H1 (cell line): ENCODE measurements around the gene TGFBR1. TPM values are rescaled to one million over a fixed set of nuclear protein-coding genes. Genes with fewer than 3 reads are reported as not detected.

Experiments used
- CTCF ChIA-PET: fragments of 300-600 bp; sonication (Branson Sonifier 250); formaldehyde crosslinking; loops from one replicate; lab custom pipeline; 2021; ENCODE audit not compliant: partially characterized antibody; lab: Charles Lee
- POLR2A ChIA-PET: fragments of 300-600 bp; sonication (Branson Sonifier 250); formaldehyde crosslinking; loops from one replicate; lab custom pipeline; 2021; ENCODE audit warnings: inconsistent platforms; ENCODE audit not compliant: partially characterized antibody; lab: Charles Lee
- DNase-seq, 2 experiments: peaks; one replicate each; pipeline versions ENCODE4 v3.0.0 to v3.0.0-alpha.2; 2010 to 2022; ENCODE audit warnings: low spot score in 2 of 2, low read depth in 1 of 2, mixed read lengths in 1 of 2
- FAIRE-seq: peaks from 2 replicates; lab custom pipeline; 2011; peaks lifted over from hg19 to GRCh38; lab: Jason Lieb, UNC
- H2AFZ ChIP-seq: 2 replicates; pipeline ENCODE4 v1.8.1; 2012; ENCODE audit warnings: low read length, inconsistent platforms
- H2AK5ac ChIP-seq: 2 replicates; pipeline ENCODE4 v1.6.1; 2013; ENCODE audit warnings: low read depth, low read length
- H2BK120ac ChIP-seq: replicated peaks from 2 replicates; pipeline ENCODE3; 2013; ENCODE audit warnings: low read depth, low read length, inconsistent platforms
- H2BK12ac ChIP-seq: 2 replicates; pipeline ENCODE4 v1.6.1; 2013; ENCODE audit warnings: low read depth, low read length
- H2BK15ac ChIP-seq: 2 replicates; pipeline ENCODE4 v1.6.1; 2013; ENCODE audit warnings: low read length
- H2BK20ac ChIP-seq: 2 replicates; pipeline ENCODE4 v1.6.1; 2013; ENCODE audit warnings: low read length
- H2BK5ac ChIP-seq: 2 replicates; pipeline ENCODE4 v1.6.1; 2013; ENCODE audit warnings: low read depth, low read length
- H3K14ac ChIP-seq: 2 replicates; pipeline ENCODE4 v1.6.1; 2013; ENCODE audit warnings: inconsistent platforms; ENCODE audit not compliant: insufficient read length
- H3K18ac ChIP-seq: 2 replicates; pipeline ENCODE4 v1.6.1; 2013; ENCODE audit warnings: low read length; ENCODE audit errors: extremely low read depth
- H3K23ac ChIP-seq: 2 replicates; pipeline ENCODE4 v1.6.1; 2013; ENCODE audit warnings: inconsistent platforms; ENCODE audit not compliant: insufficient read length
- H3K23me2 ChIP-seq: 2 replicates; pipeline ENCODE4 v1.6.1; 2013; ENCODE audit warnings: low read depth, low read length
- H3K27ac ChIP-seq: 2 replicates; pipeline ENCODE4 v1.6.1; 2011; ENCODE audit warnings: low read depth, low read length, inconsistent platforms
- H3K27me3 ChIP-seq, 4 experiments: replicated peaks in 1 of 4; 1 replicate in 1 of 4; 2 replicates in 3 of 4; pipeline versions ENCODE4 v1.6.1 to v1.8.1; 2011 to 2013; ENCODE audit warnings: low read length in 3 of 4, mild to moderate bottlenecking in 3 of 4, inconsistent platforms in 2 of 4, mixed read lengths in 2 of 4, moderate library complexity in 1 of 4; ENCODE audit not compliant: control insufficient read depth in 3 of 4, insufficient read depth in 3 of 4; ENCODE audit errors: extremely low read depth in 1 of 4
- H3K36me3 ChIP-seq, 4 experiments: 2 replicates each; pipeline versions ENCODE4 v1.6.1 to v1.8.1; 2011 to 2013; ENCODE audit warnings: mild to moderate bottlenecking in 4 of 4, low read length in 3 of 4, moderate library complexity in 2 of 4, control low read depth in 1 of 4, inconsistent platforms in 1 of 4; ENCODE audit not compliant: insufficient read depth in 4 of 4, control insufficient read depth in 2 of 4
- H3K4ac ChIP-seq: replicated peaks from 2 replicates; pipeline ENCODE3; 2013; ENCODE audit warnings: low read length, low read depth, mixed read lengths, inconsistent platforms; ENCODE audit not compliant: insufficient read length
- H3K4me1 ChIP-seq, 4 experiments: replicated peaks in 1 of 4; 1 replicate in 1 of 4; 2 replicates in 3 of 4; pipeline versions ENCODE4 v1.6.1 to v1.8.1; 2011 to 2013; ENCODE audit warnings: low read length in 3 of 4, inconsistent platforms in 2 of 4, mixed read lengths in 1 of 4; ENCODE audit not compliant: insufficient read depth in 4 of 4, control insufficient read depth in 3 of 4
- H3K4me2 ChIP-seq, 2 experiments: 2 replicates each; pipeline versions ENCODE4 v1.6.1 to v1.8.1; 2011 to 2013; ENCODE audit warnings: low read depth in 2 of 2, low read length in 2 of 2, control low read depth in 1 of 2, inconsistent platforms in 1 of 2, mild to moderate bottlenecking in 1 of 2; ENCODE audit not compliant: insufficient read depth in 1 of 2
- H3K4me3 ChIP-seq, 4 experiments: fragments of 200-600, 300-600 bp in 1 of 4; sonication (generic), shearing (Covaris generic), sonication (Bioruptor Twin) in 1 of 4; 2 replicates each; pipeline versions ENCODE4 v1.5.1 to v1.8.1; 2011 to 2016; ENCODE audit warnings: low read length in 4 of 4, low read depth in 3 of 4, control low read depth in 2 of 4, inconsistent platforms in 2 of 4, mild to moderate bottlenecking in 2 of 4, mixed read lengths in 1 of 4, moderate library complexity in 1 of 4; ENCODE audit not compliant: insufficient read depth in 2 of 4; ENCODE audit errors: extremely low read depth in 1 of 4
- H3K56ac ChIP-seq: replicated peaks from 2 replicates; pipeline ENCODE3; 2013; ENCODE audit warnings: low read depth, mild to moderate bottlenecking, mixed read lengths, low read length, inconsistent platforms; ENCODE audit not compliant: insufficient read length
- H3K79me1 ChIP-seq: 2 replicates; pipeline ENCODE4 v1.6.1; 2013; ENCODE audit warnings: low read depth, low read length, control low read depth
- H3K79me2 ChIP-seq, 2 experiments: 2 replicates each; pipeline versions ENCODE4 v1.6.1 to v1.8.1; 2012 to 2013; ENCODE audit warnings: low read length in 2 of 2, mild to moderate bottlenecking in 2 of 2, inconsistent platforms in 1 of 2; ENCODE audit not compliant: insufficient read depth in 2 of 2, control insufficient read depth in 1 of 2
- H3K9ac ChIP-seq, 4 experiments: replicated peaks in 1 of 4; 1 replicate in 1 of 4; 2 replicates in 3 of 4; pipeline versions ENCODE4 v1.6.1 to v1.8.1; 2011 to 2013; ENCODE audit warnings: low read depth in 3 of 4, low read length in 3 of 4, control low read depth in 2 of 4, mild to moderate bottlenecking in 2 of 4, moderate library complexity in 2 of 4, inconsistent platforms in 1 of 4; ENCODE audit errors: extremely low read depth in 1 of 4
- H3K9me3 ChIP-seq, 2 experiments: 2 replicates each; pipeline versions ENCODE4 v1.6.1 to v1.8.1; 2012 to 2013; ENCODE audit warnings: mild to moderate bottlenecking in 2 of 2, moderate library complexity in 2 of 2, control low read depth in 1 of 2, inconsistent platforms in 1 of 2, low read depth in 1 of 2, low read length in 1 of 2, mixed read lengths in 1 of 2; ENCODE audit not compliant: insufficient read depth in 2 of 2
- H4K20me1 ChIP-seq, 2 experiments: replicated peaks in 1 of 2; 2 replicates each; pipeline versions ENCODE3 to v1.8.1; 2011 to 2013; ENCODE audit warnings: inconsistent platforms in 2 of 2, low read length in 2 of 2, mild to moderate bottlenecking in 1 of 2; ENCODE audit not compliant: insufficient read depth in 2 of 2, control insufficient read depth in 1 of 2
- H4K5ac ChIP-seq: 2 replicates; pipeline ENCODE4 v1.6.1; 2013; ENCODE audit warnings: low read length, low read depth, mixed read lengths, inconsistent platforms; ENCODE audit not compliant: insufficient read length
- H4K8ac ChIP-seq: 2 replicates; pipeline ENCODE4 v1.8.0; 2013; ENCODE audit warnings: mild to moderate bottlenecking, moderate library complexity, low read length, inconsistent platforms; ENCODE audit not compliant: insufficient read depth; ENCODE audit errors: extremely low read depth
- H4K91ac ChIP-seq: replicated peaks from 2 replicates; pipeline ENCODE3; 2013; ENCODE audit warnings: low read length, mixed read lengths, inconsistent platforms; ENCODE audit not compliant: insufficient read length
- EGR1 ChIP-seq: IDR thresholded peaks from 2 replicates; pipeline ENCODE4 v1.6.1; 2011; ENCODE audit warnings: low read depth, low read length, borderline replicate concordance
- SP1 ChIP-seq: IDR thresholded peaks from 2 replicates; pipeline ENCODE4 v1.6.1; 2011; ENCODE audit warnings: low read depth, low read length
- WGBS, 2 experiments: shearing (Covaris generic) in 1 of 2; methylation state at CpG; one replicate each; pipeline versions ENCODE4 v1.1.6 to v1.1.7; 2013 to 2015; ENCODE audit warnings: low lambda C conversion rate in 2 of 2, mixed read lengths in 2 of 2, inconsistent platforms in 1 of 2, low coverage in 1 of 2, missing lambda C conversion rate in 1 of 2; ENCODE audit not compliant: insufficient replicate concordance in 2 of 2, insufficient coverage in 1 of 2, insufficient read length in 1 of 2; ENCODE audit errors: extremely low coverage in 1 of 2, missing lambda C conversion rate in 1 of 2; 5-methylcytosine and 5-hydroxymethylcytosine counted together
- polyA plus RNA-seq, 7 experiments: library from polyadenylated mRNA; depleted of rRNA in 3 of 7; stranded (reverse) in 5 of 7; unstranded in 2 of 7; fragments of >200 nt in 5 of 7; fragments of 200-250 nt in 2 of 7; gene quantifications; 1 replicate in 5 of 7; 2 replicates in 1 of 7; 4 replicates in 1 of 7; pipeline versions ENCODE4 v1.2.1 to v1.2.3, GENCODE V29; 2011 to 2013; ENCODE audit warnings: missing spikeins in 2 of 7, mixed read lengths in 2 of 7
- total RNA-seq: library from RNA; stranded (reverse); fragmentation: NEBNext Ultra II Directional; extraction: Animal tissue kit (Norgen Biotek cat#: 25700); gene quantifications from 2 replicates; pipeline ENCODE4 v1.2.1, GENCODE V29; 2021

TGFBR1 gene
- total and polyA plus RNA-seq, 2 of the 8 experiments (the other 6 are each of a cell fraction or from before 2014, with no cell fraction given): 16.8 to 52.4 TPM

GRCh38 chr9:99135456-99135855 is 30.5 kb downstream of the TGFBR1 start:
- no peak overlapping the region for H2BK120ac ChIP-seq
- no peaks in the 10 kb centered on the region for H3K79me2 ChIP-seq
- POLR2A ChIA-PET: no interaction called here
- no peak overlapping the region for H2AFZ ChIP-seq
- no peak overlapping the region for H3K4me2 ChIP-seq
- H3K56ac ChIP-seq: no peak overlapping the region
- H2BK15ac ChIP-seq: no peak overlapping the region
- no peaks in the 10 kb centered on the region; the same call in 1 of the 2 replicates for H3K79me1 ChIP-seq
- no peak overlapping the region for H2BK5ac ChIP-seq
- H2AK5ac ChIP-seq: no peak overlapping the region
- no peak for FAIRE-seq
- no peak overlapping the region for H4K91ac ChIP-seq
- no peaks in the 10 kb centered on the region for H3K9me3 ChIP-seq
- H3K27me3 ChIP-seq: no peaks in the 10 kb centered on the region
- H3K36me3 ChIP-seq: peaks cover 0 to 15% (median 0%) of the 10 kb centered on the region in 4 experiments; a peak in 3 of 8 replicates
- no peak overlapping the region for H4K8ac ChIP-seq
- no peak overlapping the region for H3K27ac ChIP-seq
- H4K5ac ChIP-seq: no peak overlapping the region
- DNase-seq: no peak
- H3K14ac ChIP-seq: no peak overlapping the region
- no peaks in the 10 kb centered on the region for H3K23me2 ChIP-seq
- no peak overlapping the region for H3K18ac ChIP-seq
- H2BK12ac ChIP-seq: no peak overlapping the region
- H3K4me3 ChIP-seq: no peak overlapping the region
- no peak overlapping the region for H3K4ac ChIP-seq
- no peaks in the 10 kb centered on the region for H3K4me1 ChIP-seq
- 93% methylated on average over 4 of the region's 4 CpGs; no CpG with 5 or more reads in 1 of the 2 experiments for WGBS, 2 experiments
- no peak overlapping the region for H3K9ac ChIP-seq
- no peak overlapping the region for H3K23ac ChIP-seq
- H2BK20ac ChIP-seq: no peak overlapping the region
- CTCF ChIA-PET: interaction anchor here (0.6 to 8.9 kb wide), 2 partner anchors 135 to 1005 kb away, joined by 3 to 108 read pairs; no protein-coding TSS in a partner anchor
- no peaks in the 10 kb centered on the region for H4K20me1 ChIP-seq
- TF ChIP-seq SP1: no peak
- no peak for TF ChIP-seq EGR1
